SK-N-SH (cell line): ENCODE data around the gene ADCY9.

Experiments used
- FOSL2 ChIP-seq: IDR thresholded peaks from 2 replicates; pipeline ENCODE4 v1.4.0; 2012; ENCODE audit warnings: low read depth, mild to moderate bottlenecking, moderate library complexity, borderline replicate concordance
- FOXM1 ChIP-seq: IDR thresholded peaks from 2 replicates; pipeline ENCODE4 v1.4.0; 2012; ENCODE audit warnings: low read depth, mild to moderate bottlenecking
- POLR2AphosphoS5 ChIP-seq: IDR thresholded peaks from 2 replicates; pipeline ENCODE4 v1.6.1; 2012; ENCODE audit warnings: low read depth, low read length
- RFX5 ChIP-seq: IDR thresholded peaks from 2 replicates; pipeline ENCODE4 v1.6.1; 2012; ENCODE audit warnings: mild to moderate bottlenecking, improper control_type of control experiment, low read length
- SIN3A ChIP-seq: IDR thresholded peaks from 2 replicates; pipeline ENCODE4 v1.6.1; 2012; ENCODE audit warnings: low read depth, mild to moderate bottlenecking, low read length, moderate library complexity, borderline replicate concordance
- SMC3 ChIP-seq: IDR thresholded peaks from 2 replicates; pipeline ENCODE4 v1.6.1; 2012; ENCODE audit warnings: low read depth, low read length, improper control_type of control experiment
- TCF12 ChIP-seq: IDR thresholded peaks from 2 replicates; pipeline ENCODE4 v1.4.0; 2012
- TF ChIP-seq, protein P1 (sequence below): fragments of 200-600 bp; sonication (generic); IDR thresholded peaks from 2 replicates; pipeline ENCODE4 v1.6.1; 2017; ENCODE audit warnings: antibody characterized with exemption, mild to moderate bottlenecking, moderate library complexity
- TF ChIP-seq, protein P2 (sequence below): IDR thresholded peaks from 2 replicates; pipeline ENCODE4 v1.4.0; 2012; ENCODE audit warnings: low read depth

DNA sequence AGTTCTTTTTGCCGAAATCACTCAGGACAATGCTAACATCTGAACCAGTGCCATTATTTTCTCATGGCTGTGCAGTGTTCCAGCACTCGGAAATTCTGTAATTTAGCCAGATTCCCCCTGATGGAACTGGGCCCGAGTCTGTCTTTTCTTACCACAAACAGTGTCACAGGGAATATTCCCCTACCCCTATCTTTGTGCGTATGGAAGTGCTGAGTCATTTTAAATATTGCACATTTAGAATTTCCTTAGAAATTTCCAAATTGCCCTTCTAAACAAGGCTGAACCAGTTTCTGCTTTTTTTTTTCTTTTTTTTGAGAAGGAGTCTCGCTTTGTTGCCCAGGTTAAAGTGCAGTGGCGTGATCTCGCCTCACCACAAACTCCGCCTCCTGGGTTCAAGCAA is 147.7 kb downstream of the ADCY9 start:
- TF ChIP-seq POLR2AphosphoS5 (no peak), FOXM1 (no peak), SMC3 (no peak), SIN3A (no peak), FOSL2 (no peak), TCF12 (no peak), RFX5 (no peak)
- TF ChIP-seq, protein P1, sequence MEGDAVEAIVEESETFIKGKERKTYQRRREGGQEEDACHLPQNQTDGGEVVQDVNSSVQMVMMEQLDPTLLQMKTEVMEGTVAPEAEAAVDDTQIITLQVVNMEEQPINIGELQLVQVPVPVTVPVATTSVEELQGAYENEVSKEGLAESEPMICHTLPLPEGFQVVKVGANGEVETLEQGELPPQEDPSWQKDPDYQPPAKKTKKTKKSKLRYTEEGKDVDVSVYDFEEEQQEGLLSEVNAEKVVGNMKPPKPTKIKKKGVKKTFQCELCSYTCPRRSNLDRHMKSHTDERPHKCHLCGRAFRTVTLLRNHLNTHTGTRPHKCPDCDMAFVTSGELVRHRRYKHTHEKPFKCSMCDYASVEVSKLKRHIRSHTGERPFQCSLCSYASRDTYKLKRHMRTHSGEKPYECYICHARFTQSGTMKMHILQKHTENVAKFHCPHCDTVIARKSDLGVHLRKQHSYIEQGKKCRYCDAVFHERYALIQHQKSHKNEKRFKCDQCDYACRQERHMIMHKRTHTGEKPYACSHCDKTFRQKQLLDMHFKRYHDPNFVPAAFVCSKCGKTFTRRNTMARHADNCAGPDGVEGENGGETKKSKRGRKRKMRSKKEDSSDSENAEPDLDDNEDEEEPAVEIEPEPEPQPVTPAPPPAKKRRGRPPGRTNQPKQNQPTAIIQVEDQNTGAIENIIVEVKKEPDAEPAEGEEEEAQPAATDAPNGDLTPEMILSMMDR = no peak
- TF ChIP-seq, protein P2, sequence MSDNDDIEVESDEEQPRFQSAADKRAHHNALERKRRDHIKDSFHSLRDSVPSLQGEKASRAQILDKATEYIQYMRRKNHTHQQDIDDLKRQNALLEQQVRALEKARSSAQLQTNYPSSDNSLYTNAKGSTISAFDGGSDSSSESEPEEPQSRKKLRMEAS = no peak
